ENCODE results near the gene LHFPL3. TPM values are rescaled to one million over a fixed set of nuclear protein-coding genes. Genes with fewer than 3 reads are reported as not detected.

Gene LHFPL3
- total and polyA plus RNA-seq, 7 donors, result 0.17 to 0.55 (median 0.36) TPM; not detected in 4

GRCh38 chr7:104541897-104542296 lies 213.5 kb downstream of the LHFPL3 start:
- 69 to 82% methylated on average over 4 of the region's 4 CpGs for WGBS, 2 donors
- no peaks in the 10 kb centered on the region for H3K4me1 ChIP-seq
- intact Hi-C loops (cut with DNase I), result no loop called here

GRCh38 chr7:104548861-104549260 lies 220.5 kb downstream of the LHFPL3 start:
- no peaks in the 10 kb centered on the region for H3K27me3 ChIP-seq
- intact Hi-C loops (cut with DNase I), result no loop called here
- TF ChIP-seq EP300 (IDR thresholded peaks at IDR 0.05) (no peak), CTCF (IDR thresholded peaks at IDR 0.05) (no peak), POLR2A (IDR thresholded peaks at IDR 0.05) (no peak), POLR2AphosphoS5 (IDR thresholded peaks at IDR 0.05) (no peak)
- no peaks in the 10 kb centered on the region for H3K4me1 ChIP-seq
- H3K27ac ChIP-seq, result no peak overlapping the region
- H3K4me3 ChIP-seq, result no peak overlapping the region
- H3K36me3 ChIP-seq, result no peaks in the 10 kb centered on the region
- no peak for DNase-seq
- H3K9me3 ChIP-seq, result no peaks in the 10 kb centered on the region
- whole genome bisulfite sequencing, 2 donors, result 11 to 25% methylated on average over 2 of the region's 2 CpGs

More at GRCh38 chr7:104541897-104542296, 213.5 kb downstream of the LHFPL3 start:
- no peaks in the 10 kb centered on the region for H3K9me3 ChIP-seq
- no peaks in the 10 kb centered on the region for H3K36me3 ChIP-seq
- H3K27ac ChIP-seq, result no peak overlapping the region
- no peaks in the 10 kb centered on the region for H3K27me3 ChIP-seq
- H3K4me3 ChIP-seq, result no peak overlapping the region
- no peak for DNase-seq
- TF ChIP-seq POLR2A (IDR thresholded peaks at IDR 0.05) (no peak), POLR2AphosphoS5 (IDR thresholded peaks at IDR 0.05) (no peak), CTCF (IDR thresholded peaks at IDR 0.05) (no peak), EP300 (IDR thresholded peaks at IDR 0.05) (no peak)

GRCh38 chr7:104550362-104550761 lies 222.0 kb downstream of the LHFPL3 start:
- intact Hi-C loops (cut with DNase I), result no loop called here
- no peak for DNase-seq
- TF ChIP-seq POLR2A (IDR thresholded peaks at IDR 0.05) (no peak), EP300 (IDR thresholded peaks at IDR 0.05) (no peak), POLR2AphosphoS5 (IDR thresholded peaks at IDR 0.05) (no peak), CTCF (IDR thresholded peaks at IDR 0.05) (no peak)

GRCh38 chr7:104551226-104551625 lies 222.8 kb downstream of the LHFPL3 start:
- H3K4me1 ChIP-seq, result no peaks in the 10 kb centered on the region
- no peaks in the 10 kb centered on the region for H3K36me3 ChIP-seq
- no peaks in the 10 kb centered on the region for H3K27me3 ChIP-seq
- 33 to 58% methylated on average over 1 of the region's 1 CpG for WGBS, 2 donors
- no peak overlapping the region for H3K4me3 ChIP-seq
- intact Hi-C loops (cut with DNase I), result no loop called here
- no peak for DNase-seq
- TF ChIP-seq POLR2A (IDR thresholded peaks at IDR 0.05) (no peak), EP300 (IDR thresholded peaks at IDR 0.05) (no peak), POLR2AphosphoS5 (IDR thresholded peaks at IDR 0.05) (no peak), CTCF (IDR thresholded peaks at IDR 0.05) (no peak)
- no peaks in the 10 kb centered on the region for H3K9me3 ChIP-seq
- no peak overlapping the region for H3K27ac ChIP-seq

More at GRCh38 chr7:104550362-104550761, 222.0 kb downstream of the LHFPL3 start:
- no peaks in the 10 kb centered on the region for H3K9me3 ChIP-seq
- 73 to 87% methylated on average over 3 of the region's 3 CpGs for WGBS, 2 donors
- no peaks in the 10 kb centered on the region for H3K27me3 ChIP-seq
- H3K4me1 ChIP-seq, result no peaks in the 10 kb centered on the region
- no peaks in the 10 kb centered on the region for H3K36me3 ChIP-seq
- no peak overlapping the region for H3K27ac ChIP-seq
- no peak overlapping the region for H3K4me3 ChIP-seq

GRCh38 chr7:104552102-104552501 lies 223.7 kb downstream of the LHFPL3 start:
- Histone ChIP-seq H3K27me3 (no peaks in the 10 kb centered on the region), H3K36me3 (no peaks in the 10 kb centered on the region), H3K4me3 (no peak overlapping the region), H3K9me3 (no peaks in the 10 kb centered on the region), H3K4me1 (no peaks in the 10 kb centered on the region), H3K27ac (no peak overlapping the region)
- 6 to 9% methylated on average over 4 of the region's 4 CpGs for WGBS, 2 donors
- TF ChIP-seq EP300 (IDR thresholded peaks at IDR 0.05) (no peak), POLR2AphosphoS5 (IDR thresholded peaks at IDR 0.05) (no peak), CTCF (IDR thresholded peaks at IDR 0.05) (no peak), POLR2A (IDR thresholded peaks at IDR 0.05) (no peak)
- no peak for DNase-seq
- intact Hi-C loops (cut with DNase I), result no loop called here
